K562 (cell line): ENCODE results near the gene LYRM7. TPM values are rescaled to one million over a fixed set of nuclear protein-coding genes. Genes with fewer than 3 reads are reported as not detected.

Experiments used
- ATAC-seq: fragments of 200-7000 bp; cut with Tn5 transposase; 3 replicates; pipeline ENCODE4 v1.9.1; 2020; ENCODE audit warnings: moderate library complexity
- BruUV-seq: library from RNA; stranded (reverse); fragments of 400-500 nt; replicated peaks from 2 replicates; lab custom pipeline; 2021; lab: Mats Ljungman, UMichigan
- CTCF ChIA-PET: fragments of 300-600 bp; formaldehyde crosslinking; extraction: SDS; loops from one replicate; lab custom pipeline; 2021; ENCODE audit warnings: low intra/inter-chr PET ratio; lab: Yijun Ruan, JAX
- POLR2A ChIA-PET: fragments of 300-600, 350-650 bp; sonication (Branson Sonifier 250); formaldehyde crosslinking; extraction: SDS; loops from one replicate; lab custom pipeline; 2021; ENCODE audit warnings: antibody characterized with exemption, inconsistent platforms; lab: Yijun Ruan, JAX
- DNase-seq, 4 experiments: peaks; one replicate each; pipeline versions ENCODE4 v3.0.0 to v3.0.0-alpha.2; 2011 to 2018; ENCODE audit warnings: low spot score in 3 of 4, mixed read lengths in 3 of 4; ENCODE audit errors: extremely low read depth in 1 of 4
- FAIRE-seq: peaks from 2 replicates; lab custom pipeline; 2011; peaks lifted over from hg19 to GRCh38; lab: Jason Lieb, UNC
- H2AFZ ChIP-seq: 2 replicates; pipeline ENCODE4 v1.6.0; 2011; ENCODE audit warnings: low read depth, low read length, control low read depth, inconsistent platforms
- H3K27ac ChIP-seq: fragments of 200-600 bp; 3 replicates; pipeline ENCODE4 v1.8.0; 2011; ENCODE audit warnings: low read depth, mild to moderate bottlenecking, control low read depth, inconsistent platforms, low read length, moderate library complexity, mixed read lengths; ENCODE audit errors: extremely low read depth
- H3K27me3 ChIP-seq, 2 experiments: fragments of 300-600 bp in 1 of 2; 2 replicates in 1 of 2; 3 replicates in 1 of 2; pipeline versions ENCODE4 v1.6.0 to v1.8.0; 2011; ENCODE audit warnings: inconsistent platforms in 2 of 2, low read length in 2 of 2, mild to moderate bottlenecking in 1 of 2, mixed read lengths in 1 of 2, moderate library complexity in 1 of 2; ENCODE audit not compliant: control insufficient read depth in 2 of 2, insufficient read depth in 2 of 2
- H3K36me3 ChIP-seq: fragments of 300-600 bp; 3 replicates; pipeline ENCODE4 v1.8.0; 2011; ENCODE audit warnings: mild to moderate bottlenecking, low read length, inconsistent platforms; ENCODE audit not compliant: control insufficient read depth, insufficient read depth
- H3K4me1 ChIP-seq, 2 experiments: fragments of 200-600 bp in 1 of 2; replicated peaks in 1 of 2; 2 replicates in 1 of 2; 3 replicates in 1 of 2; pipeline versions ENCODE4 v1.5.1 to v1.8.0; 2011; ENCODE audit warnings: inconsistent platforms in 2 of 2, low read length in 2 of 2, mild to moderate bottlenecking in 1 of 2, mixed read lengths in 1 of 2, moderate library complexity in 1 of 2; ENCODE audit not compliant: control insufficient read depth in 2 of 2, insufficient read depth in 2 of 2
- H3K4me2 ChIP-seq: 2 replicates; pipeline ENCODE4 v1.6.1; 2011; ENCODE audit warnings: low read length, control low read depth, inconsistent platforms, mixed read lengths; ENCODE audit not compliant: insufficient read depth
- H3K4me3 ChIP-seq: fragments of 200-600 bp; sonication (generic), shearing (Covaris generic); 2 replicates; pipeline ENCODE4 v1.5.1; 2016; ENCODE audit warnings: control low read depth, inconsistent platforms
- H3K79me2 ChIP-seq: fragments of 200-600 bp; 3 replicates; pipeline ENCODE4 v1.8.0; 2011; ENCODE audit warnings: low read length, inconsistent platforms; ENCODE audit not compliant: control insufficient read depth, insufficient read depth
- H3K9ac ChIP-seq, 2 experiments: 2 replicates each; pipeline versions ENCODE4 v1.6.0 to v1.6.1; 2011; ENCODE audit warnings: low read depth in 2 of 2, low read length in 2 of 2, control low read depth in 1 of 2, inconsistent platforms in 1 of 2, mild to moderate bottlenecking in 1 of 2, mixed read lengths in 1 of 2; ENCODE audit not compliant: insufficient read depth in 1 of 2
- H3K9me1 ChIP-seq: one replicate; pipeline ENCODE4 v1.6.0; 2011; ENCODE audit warnings: inconsistent platforms, mild to moderate bottlenecking, low read length, moderate library complexity; ENCODE audit not compliant: control insufficient read depth, insufficient read depth
- H3K9me3 ChIP-seq: replicated peaks from 2 replicates; pipeline ENCODE4 v1.5.1; 2011; ENCODE audit warnings: low read depth, low read length, inconsistent platforms; ENCODE audit not compliant: control insufficient read depth, insufficient read depth
- H4K20me1 ChIP-seq: replicated peaks from 2 replicates; pipeline ENCODE4 v1.6.1; 2011; ENCODE audit warnings: low read length, inconsistent platforms, mixed read lengths; ENCODE audit not compliant: control insufficient read depth, insufficient read depth
- CC2D1A ChIP-seq: fragments of 450-650 bp; IDR thresholded peaks from 2 replicates; pipeline ENCODE4 v1.6.1; 2017; ENCODE audit warnings: mild to moderate bottlenecking
- KAT8 ChIP-seq: fragments of 450-650 bp; IDR thresholded peaks from 2 replicates; pipeline ENCODE4 v1.6.1; 2016; ENCODE audit warnings: low read depth, mild to moderate bottlenecking
- PBX2 ChIP-seq, 2 experiments: IDR thresholded peaks in 1 of 2; conservative IDR thresholded peaks in 1 of 2; 2 replicates each; pipeline ENCODE4 v1.6.1; 2016; ENCODE audit warnings: low read depth in 2 of 2, mild to moderate bottlenecking in 1 of 2, missing compliant biosample characterization in 1 of 2, missing genetic modification characterization in 1 of 2, moderate library complexity in 1 of 2
- PCBP2 ChIP-seq: fragments of 200-400 bp; formaldehyde crosslinking; IDR thresholded peaks from 2 replicates; pipeline ENCODE4 v1.6.1; 2018; ENCODE audit warnings: low read length, low read depth, mild to moderate bottlenecking, moderate library complexity; ENCODE audit not compliant: poor library complexity, severe bottlenecking
- PHF8 ChIP-seq: fragments of 200-600 bp; sonication (generic); IDR thresholded peaks from 2 replicates; pipeline ENCODE4 v1.6.1; 2012; ENCODE audit warnings: mixed run types, mild to moderate bottlenecking, inconsistent platforms, low read length, moderate library complexity, borderline replicate concordance
- SAFB ChIP-seq: fragments of 200-400 bp; formaldehyde crosslinking; IDR thresholded peaks from 2 replicates; pipeline ENCODE4 v1.6.1; 2017; ENCODE audit warnings: low read depth, low read length, borderline replicate concordance
- SIRT6 ChIP-seq: IDR thresholded peaks from one replicate; pipeline ENCODE4 v1.6.1; 2012; ENCODE audit warnings: low read depth, mild to moderate bottlenecking, control low read depth, inconsistent platforms, low read length, moderate library complexity
- SNIP1 ChIP-seq: fragments of 450-650 bp; IDR thresholded peaks from 2 replicates; pipeline ENCODE4 v1.7.1; 2017; ENCODE audit warnings: low read depth, mild to moderate bottlenecking
- TCF7L2 ChIP-seq: fragments of 150-350 bp; IDR thresholded peaks from 2 replicates; pipeline ENCODE4 v1.6.1; 2016; ENCODE audit warnings: low read depth, mild to moderate bottlenecking, low read length, moderate library complexity
- ZBTB17 ChIP-seq: fragments of 450-650 bp; formaldehyde crosslinking; IDR thresholded peaks from 2 replicates; pipeline ENCODE4 v1.4.0; 2020; ENCODE audit warnings: mild to moderate bottlenecking
- ZKSCAN3 ChIP-seq: fragments of 250-450 bp; sonication (Bioruptor Pico); IDR thresholded peaks from 2 replicates; pipeline ENCODE4 v1.4.0; 2020
- WGBS: fragments of 100-300 bp; shearing (Covaris generic); methylation state at CpG from one replicate; pipeline ENCODE4 v1.1.6; 2016; ENCODE audit warnings: low coverage, mixed read lengths; ENCODE audit not compliant: insufficient coverage; ENCODE audit errors: missing lambda C conversion rate; 5-methylcytosine and 5-hydroxymethylcytosine counted together
- in situ Hi-C: fragments of 300-500 bp; cut with MboI; formaldehyde crosslinking; loops from 4 replicates; pipeline ENCODE4 v1.15.0; 2018; ENCODE audit warnings: inconsistent platforms, mixed read lengths
- intact Hi-C: fragments of 100-400 bp; cut with micrococcal nuclease; formaldehyde crosslinking; loops from 2 replicates; pipeline ENCODE4 v1.14.2; 2022
- polyA plus RNA-seq, 8 experiments: library from polyadenylated mRNA; depleted of rRNA in 4 of 8; stranded (reverse) in 5 of 8; unstranded in 3 of 8; fragments of >200 nt; fragmentation: Nextera tagmentation in 2 of 8; fragmentation: Illumina TruSeq in 1 of 8; extraction: Ambion mirVana in 2 of 8; extraction: Trizol in 1 of 8; gene quantifications; 2 replicates each; pipeline versions ENCODE4 v1.2.1 to v1.2.3, GENCODE V29; 2011 to 2014; ENCODE audit warnings: inconsistent platforms in 1 of 8, missing spikeins in 1 of 8
- total RNA-seq, 7 experiments: library from RNA; depleted of rRNA in 6 of 7; stranded (reverse); fragments of >200 nt in 6 of 7; fragmentation: Illumina TruSeq in 2 of 7; extraction: Trizol in 2 of 7; gene quantifications; 2 replicates each; pipeline versions ENCODE4 v1.2.1 to v1.2.3, GENCODE V29; 2011 to 2021; ENCODE audit warnings: low replicate concordance in 1 of 7

The LYRM7 gene
- total and polyA plus RNA-seq, 9 of the 15 experiments (the other 6 are each of a cell fraction or from before 2014, with no cell fraction given) = 16.2 to 70.1 (median 33.3) TPM

GRCh38 chr5:131223751-131224386 is 53.1 kb downstream of the LYRM7 start (continued):
- TF ChIP-seq CC2D1A (no peak), SNIP1 (no peak), TCF7L2 (no peak), PBX2 (CRISPR knock-in tag; IDR thresholded peaks at IDR 0.05; ENCODE audit: low read depth) (no peak), PBX2 (tag; conservative IDR thresholded peaks at IDR 0.05; ENCODE audit: low read depth) (no peak), SAFB (no peak)

- peaks cover 0 to 5% of the 10 kb centered on the region in 2 experiments; a peak in 1 of 5 replicates for H3K27me3 ChIP-seq
- no peaks in the 10 kb centered on the region for H3K9me1 ChIP-seq
- 0 out of 5 replicates have a peak, but pooled peaks cover 0 to 4% of the 10 kb centered on the region in 2 experiments for H3K4me1 ChIP-seq
- H3K9ac ChIP-seq = peak overlapping the region in 1 of 2 experiments; percentile 63; a peak in 2 of 4 replicates
- no peak for FAIRE-seq
- ChIA-PET CTCF (no interaction called here), POLR2A (interaction anchor here (1.0 kb wide), 1 partner anchor 15 kb away, joined by 3 read pairs; no protein-coding TSS in a partner anchor)
- 0 out of 2 replicates have a peak overlapping the region, but pooled peaks have one; percentile 32 for H2AFZ ChIP-seq
- no peaks in the 10 kb centered on the region for H4K20me1 ChIP-seq
- no peak overlapping the region for H3K4me3 ChIP-seq
- H3K36me3 ChIP-seq = no peaks in the 10 kb centered on the region
- no TSS peak for BruUV-seq
- TF ChIP-seq ZBTB17 (no peak), PCBP2 (no peak), ZKSCAN3 (CRISPR knock-in tag) (no peak), KAT8 (no peak), PHF8 (no peak), SIRT6 (no peak)
- TF ChIP-seq, all 486 proteins: peak for 0
- H3K27ac ChIP-seq = no peak overlapping the region
- no peak overlapping the region for H3K4me2 ChIP-seq
- 13% methylated on average over 6 of the region's 6 CpGs for WGBS
- DNase-seq = no peak
- peak; percentile 39 for ATAC-seq
- no peaks in the 10 kb centered on the region for H3K9me3 ChIP-seq
- intact Hi-C loops (no loop called here), in situ Hi-C loops (no loop called here)
- H3K79me2 ChIP-seq = no peaks in the 10 kb centered on the region
Observed at GRCh38 chr5:131224387-131225201, 53.9 kb downstream of the LYRM7 start.
